ENCODE measurements around the gene LRRC4C.
"Not testable (repeated sequence)": the region's sequence is repeated elsewhere in the genome, so short reads cannot be mapped to it uniquely, and the experiment has no call there.

The LRRC4C gene

DNA sequence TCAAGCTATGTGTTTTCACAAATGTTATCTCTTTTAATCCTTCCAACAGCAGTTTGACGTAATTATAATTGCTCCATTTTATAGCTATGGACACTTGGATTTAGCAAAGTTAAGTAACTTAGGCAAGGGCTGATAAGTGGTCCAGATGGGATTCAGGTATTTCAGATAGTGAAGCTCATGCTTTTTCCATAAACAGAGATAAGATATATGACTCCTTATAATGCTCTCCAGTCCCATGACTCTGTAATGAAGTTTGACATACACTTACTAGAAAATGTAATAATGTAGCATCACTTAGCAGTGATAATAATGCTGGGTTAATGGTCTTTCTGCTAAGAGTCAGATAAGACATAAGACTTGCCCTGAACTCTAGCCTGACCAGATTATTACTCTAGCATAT is 892.1 kb downstream of the LRRC4C start:
- no peak for DNase-seq (ENCODE audit: low read depth in 1 of 2, low spot score in 1 of 2)
- TF ChIP-seq JUND (IDR thresholded peaks at IDR 0.05; ENCODE audit: low read depth), result no peak
- in situ Hi-C loops (cut with HindIII; ENCODE audit: low pct_unique_long_range_greater_than_20kb, low sequenced_read_pairs), result no loop called here

DNA sequence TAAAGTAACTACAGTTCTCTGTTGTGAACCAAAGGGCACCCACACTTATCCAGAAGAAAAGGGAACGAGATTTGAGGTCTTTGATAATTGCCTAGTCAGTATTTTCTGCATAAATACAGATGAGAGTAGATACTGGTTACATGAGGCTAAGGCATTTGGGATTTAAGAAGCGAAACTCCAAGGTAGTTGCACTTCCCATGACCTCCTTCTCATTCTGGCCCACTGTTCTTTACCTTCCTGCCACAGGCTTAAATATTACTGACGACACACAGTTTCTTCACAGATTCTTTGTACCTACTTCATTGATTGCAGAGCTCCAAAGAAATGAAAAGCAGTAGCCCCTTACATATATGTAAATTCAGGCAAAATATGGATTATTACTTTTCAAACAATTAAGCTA is 915.3 kb downstream of the LRRC4C start:
- TF ChIP-seq JUND (IDR thresholded peaks at IDR 0.05; ENCODE audit: low read depth), result no peak
- no peak for DNase-seq (ENCODE audit: low read depth in 1 of 2, low spot score in 1 of 2)
- in situ Hi-C loops (cut with HindIII; ENCODE audit: low pct_unique_long_range_greater_than_20kb, low sequenced_read_pairs), result no loop called here

DNA sequence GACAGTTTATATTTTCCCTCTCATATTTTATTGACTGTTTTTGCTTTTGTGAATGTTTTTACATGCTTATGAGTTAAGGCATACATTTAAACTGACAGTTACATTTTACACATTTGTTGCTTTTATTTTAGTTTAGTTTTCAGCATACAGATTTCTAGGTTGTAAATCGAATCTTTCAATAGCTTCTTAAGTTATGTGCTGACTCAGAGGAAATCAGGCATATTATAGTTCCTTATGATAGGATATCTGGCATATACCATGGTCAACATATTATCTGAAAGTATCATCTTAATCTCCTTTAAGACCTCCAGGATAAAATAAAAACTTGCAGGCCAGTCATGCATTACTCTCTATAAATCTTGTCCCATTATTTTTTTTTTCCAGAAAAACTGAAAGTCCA is 916.6 kb downstream of the LRRC4C start:
- TF ChIP-seq JUND (IDR thresholded peaks at IDR 0.05; ENCODE audit: low read depth), result no peak
- in situ Hi-C loops (cut with HindIII; ENCODE audit: low pct_unique_long_range_greater_than_20kb, low sequenced_read_pairs), result no loop called here
- DNase-seq (ENCODE audit: low read depth in 1 of 2, low spot score in 1 of 2), result no peak

DNA sequence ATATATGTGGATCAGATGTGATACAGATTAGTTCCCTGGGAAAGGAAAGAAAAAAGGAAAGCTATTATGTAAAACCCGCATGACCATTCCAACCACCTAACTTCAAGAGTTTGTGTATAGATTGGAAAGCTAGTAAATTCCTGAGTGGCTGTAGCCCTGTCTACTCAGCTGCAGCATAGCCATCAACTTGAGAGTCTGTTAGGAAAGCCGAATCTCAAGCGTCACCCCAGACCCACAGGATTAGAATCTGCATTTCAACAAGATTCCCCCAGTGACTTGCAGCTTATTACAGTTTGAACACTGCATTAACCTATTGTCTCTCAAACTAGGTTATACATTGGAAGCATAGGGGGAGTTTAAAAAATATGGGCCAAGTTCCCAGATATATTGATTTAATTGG is 921.7 kb downstream of the LRRC4C start:
- in situ Hi-C loops (cut with HindIII; ENCODE audit: low pct_unique_long_range_greater_than_20kb, low sequenced_read_pairs), result no loop called here
- TF ChIP-seq JUND (IDR thresholded peaks at IDR 0.05; ENCODE audit: low read depth), result no peak

DNA sequence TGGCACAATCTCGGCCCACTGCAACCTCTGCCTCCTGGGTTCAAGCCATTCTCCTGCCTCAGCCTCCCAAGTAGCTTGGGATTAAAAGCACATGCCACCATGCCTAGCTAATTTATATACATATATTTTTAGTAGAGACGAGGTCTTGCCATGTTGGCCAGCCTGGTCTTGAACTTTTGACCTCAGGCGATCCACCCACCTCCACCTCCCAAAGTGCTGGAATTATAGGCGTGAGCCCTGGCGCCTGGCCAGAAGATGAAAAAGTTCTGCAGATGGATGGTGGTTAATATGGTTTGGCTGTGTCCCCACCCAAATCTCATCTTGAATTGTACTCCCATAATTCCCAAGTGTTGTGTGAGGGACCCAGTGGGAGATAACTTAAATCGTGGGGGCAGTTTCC is 937.4 kb downstream of the LRRC4C start:
- in situ Hi-C loops (cut with HindIII; ENCODE audit: low pct_unique_long_range_greater_than_20kb, low sequenced_read_pairs); DNase-seq (ENCODE audit: low read depth in 1 of 2, low spot score in 1 of 2): not testable (repeated sequence)

More for the DNA sequence above, 921.7 kb downstream of the LRRC4C start:
- no peak for DNase-seq (ENCODE audit: low read depth in 1 of 2, low spot score in 1 of 2)

DNA sequence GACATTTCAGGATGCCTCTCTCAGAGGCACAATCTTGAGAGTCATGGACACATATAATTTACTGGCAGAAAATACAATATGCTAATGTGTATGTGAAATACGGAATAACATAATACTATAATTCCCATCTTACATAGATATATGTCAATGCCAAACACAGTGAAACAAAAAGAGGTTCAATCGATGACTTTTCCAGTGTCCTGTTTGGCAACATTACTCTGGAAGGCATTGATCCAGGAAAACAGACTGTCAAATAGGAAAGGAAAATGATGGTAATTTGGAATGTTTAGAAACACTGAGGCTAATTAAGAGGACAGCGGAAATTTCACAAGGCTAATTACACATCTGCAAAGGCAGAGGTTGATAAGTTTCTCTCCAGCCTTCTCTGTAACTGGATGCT is 942.3 kb downstream of the LRRC4C start:
- no peak for DNase-seq (ENCODE audit: low read depth in 1 of 2, low spot score in 1 of 2)
- in situ Hi-C loops (cut with HindIII; ENCODE audit: low pct_unique_long_range_greater_than_20kb, low sequenced_read_pairs), result no loop called here
- no peak for TF ChIP-seq JUND (IDR thresholded peaks at IDR 0.05; ENCODE audit: low read depth)

DNA sequence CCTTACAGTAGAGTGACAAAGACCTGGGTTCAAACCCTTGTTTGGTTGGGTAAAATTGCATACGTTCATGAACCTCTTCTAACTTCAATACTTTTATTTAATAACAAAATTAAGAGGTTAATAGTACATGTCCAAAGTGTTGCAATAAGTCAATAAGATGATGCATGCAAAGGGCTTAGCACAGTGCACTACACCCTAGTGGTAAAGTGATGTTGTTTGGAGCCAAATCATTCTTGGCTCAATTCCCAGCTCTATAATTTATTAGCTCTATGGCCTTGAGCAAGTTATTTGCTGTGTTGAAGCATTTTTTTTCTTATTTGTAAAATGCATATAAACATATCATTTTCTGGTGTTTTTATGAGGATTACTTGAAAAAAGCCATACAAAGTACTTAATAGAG is 945.3 kb downstream of the LRRC4C start:
- TF ChIP-seq JUND (IDR thresholded peaks at IDR 0.05; ENCODE audit: low read depth), result no peak
- DNase-seq (ENCODE audit: low read depth in 1 of 2, low spot score in 1 of 2), result peak in 1 of 2 experiments; percentile 27
- in situ Hi-C loops (cut with HindIII; ENCODE audit: low pct_unique_long_range_greater_than_20kb, low sequenced_read_pairs), result no loop called here

DNA sequence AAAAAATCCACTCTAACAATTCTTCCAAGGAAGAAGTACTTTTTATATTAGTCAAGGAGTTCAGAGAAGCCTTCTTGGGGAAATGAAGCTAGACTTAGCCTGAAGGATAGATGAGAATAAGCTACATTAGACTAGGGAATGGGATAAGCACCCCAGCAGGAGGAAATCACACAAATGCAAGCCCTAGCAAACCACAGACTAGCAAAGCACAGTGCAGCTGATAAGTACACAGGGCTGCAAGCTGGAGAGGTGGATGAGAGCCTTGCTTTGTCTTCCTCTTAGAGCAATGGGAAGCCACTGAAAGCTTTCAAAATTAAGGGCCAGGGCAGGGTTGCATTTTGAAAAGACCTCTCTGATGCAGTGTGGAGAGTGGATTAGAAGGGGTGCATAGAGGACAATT is 946.2 kb downstream of the LRRC4C start:
- in situ Hi-C loops (cut with HindIII; ENCODE audit: low pct_unique_long_range_greater_than_20kb, low sequenced_read_pairs), result no loop called here
- DNase-seq (ENCODE audit: low read depth in 1 of 2, low spot score in 1 of 2), result peak in 1 of 2 experiments; percentile 6
- no peak for TF ChIP-seq JUND (IDR thresholded peaks at IDR 0.05; ENCODE audit: low read depth)

DNA sequence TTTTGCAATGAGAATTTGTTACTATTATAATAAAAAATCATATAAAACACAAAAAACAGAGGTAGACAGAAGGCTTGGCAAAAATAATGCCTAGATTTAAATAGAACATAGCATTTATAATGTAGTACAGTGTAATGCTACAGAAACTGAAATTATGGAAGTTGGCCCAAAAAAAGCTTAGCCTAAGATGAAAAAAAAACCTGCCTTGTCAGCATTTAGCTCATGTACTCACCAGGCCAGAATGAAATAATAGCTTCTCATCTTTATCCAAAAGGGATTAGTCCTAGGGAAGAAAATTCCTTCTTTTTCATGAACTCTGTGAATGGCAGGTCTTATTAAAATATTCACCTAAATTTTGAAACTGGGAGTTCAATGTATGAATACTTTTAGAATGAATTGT is 951.1 kb downstream of the LRRC4C start:
- in situ Hi-C loops (cut with HindIII; ENCODE audit: low pct_unique_long_range_greater_than_20kb, low sequenced_read_pairs), result no loop called here
- no peak for DNase-seq (ENCODE audit: low read depth in 1 of 2, low spot score in 1 of 2)
- no peak for TF ChIP-seq JUND (IDR thresholded peaks at IDR 0.05; ENCODE audit: low read depth)

DNA sequence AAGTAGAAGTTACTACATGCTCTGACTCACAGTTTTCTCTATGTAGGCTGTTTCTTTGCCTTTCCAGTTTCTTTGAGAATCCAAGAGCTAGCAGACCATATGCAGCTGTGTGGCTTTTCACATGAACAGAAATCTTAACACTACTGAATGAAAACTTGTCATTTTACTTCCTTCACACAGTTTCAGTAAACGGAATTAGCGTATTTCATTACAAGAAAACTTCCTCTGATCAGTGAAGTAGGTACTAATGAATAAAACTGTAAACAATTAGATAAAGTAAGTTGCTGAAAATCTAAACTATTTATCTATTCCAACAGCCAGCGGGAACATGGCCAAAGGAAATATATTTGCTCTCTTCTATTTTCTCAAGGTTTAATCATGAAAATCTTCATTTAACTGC is 953.2 kb downstream of the LRRC4C start:
- no peak for TF ChIP-seq JUND (IDR thresholded peaks at IDR 0.05; ENCODE audit: low read depth)
- in situ Hi-C loops (cut with HindIII; ENCODE audit: low pct_unique_long_range_greater_than_20kb, low sequenced_read_pairs), result no loop called here
- DNase-seq (ENCODE audit: low read depth in 1 of 2, low spot score in 1 of 2), result no peak

DNA sequence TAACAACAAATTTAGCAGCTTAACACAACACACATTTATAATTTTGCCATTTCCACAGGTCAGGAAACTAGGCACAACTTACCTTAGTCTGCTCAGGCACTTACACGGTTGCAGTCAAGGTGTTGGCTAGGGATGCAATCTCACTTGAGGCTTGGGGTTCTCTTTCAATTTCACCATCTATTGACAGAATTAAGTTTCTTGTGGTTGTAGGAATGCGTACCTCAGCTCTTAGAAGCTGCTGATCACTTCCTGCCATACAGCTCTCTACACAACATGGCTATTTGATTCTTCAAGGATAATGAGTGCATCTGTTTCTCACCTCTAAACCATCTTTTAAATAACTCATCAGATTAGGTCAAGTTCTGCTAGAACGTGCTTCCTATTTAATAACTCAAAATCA is 968.1 kb downstream of the LRRC4C start:
- in situ Hi-C loops (cut with HindIII; ENCODE audit: low pct_unique_long_range_greater_than_20kb, low sequenced_read_pairs), result no loop called here
- DNase-seq (ENCODE audit: low read depth in 1 of 2, low spot score in 1 of 2), result no peak
- no peak for TF ChIP-seq JUND (IDR thresholded peaks at IDR 0.05; ENCODE audit: low read depth)

DNA sequence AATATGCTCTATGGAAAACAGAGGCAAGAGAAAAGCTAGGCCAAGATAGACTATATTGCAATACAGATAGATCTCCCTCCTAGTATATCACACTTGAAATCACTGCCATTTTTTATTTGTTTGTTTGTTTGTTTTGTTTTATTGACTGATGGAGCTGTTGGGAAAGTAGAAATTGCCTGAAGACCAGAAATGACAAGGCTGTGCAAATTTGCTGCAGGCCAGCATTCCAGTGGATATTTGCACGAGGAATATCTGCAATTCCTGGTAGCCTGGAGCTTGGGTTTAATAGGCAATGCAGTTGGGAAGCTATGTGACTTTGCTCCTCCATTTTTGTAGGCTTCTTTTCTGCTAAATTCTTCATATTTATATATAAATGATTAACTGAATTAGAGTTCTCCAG is 991.7 kb downstream of the LRRC4C start:
- TF ChIP-seq JUND (IDR thresholded peaks at IDR 0.05; ENCODE audit: low read depth), result peak; percentile 93
- in situ Hi-C loops (cut with HindIII; ENCODE audit: low pct_unique_long_range_greater_than_20kb, low sequenced_read_pairs), result no loop called here

DNA sequence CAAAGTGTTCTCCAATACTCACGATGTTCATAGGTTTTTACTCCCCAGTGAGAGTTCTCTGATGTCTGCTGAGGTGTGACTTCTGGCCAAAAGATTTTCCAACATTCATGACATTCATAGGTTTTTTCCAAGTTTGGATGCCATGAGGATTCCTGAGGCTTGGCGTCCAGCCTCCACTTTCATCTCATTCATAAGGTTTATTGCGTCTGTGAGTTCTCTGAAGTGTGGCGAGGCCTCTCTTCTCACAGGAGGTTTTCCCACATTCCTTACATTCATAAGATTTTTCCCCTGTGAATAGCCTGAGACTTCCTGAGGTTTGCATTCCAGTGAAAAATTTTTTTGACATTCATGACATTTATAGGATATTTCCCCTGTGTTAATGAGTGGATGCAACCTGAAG is 1014.1 kb downstream of the LRRC4C start:
- no peak for TF ChIP-seq JUND (IDR thresholded peaks at IDR 0.05; ENCODE audit: low read depth)
- in situ Hi-C loops (cut with HindIII; ENCODE audit: low pct_unique_long_range_greater_than_20kb, low sequenced_read_pairs), result no loop called here
- peak in 1 of 2 experiments; percentile 26 for DNase-seq (ENCODE audit: low read depth in 1 of 2, low spot score in 1 of 2)

More for the DNA sequence above, 991.7 kb downstream of the LRRC4C start:
- DNase-seq (ENCODE audit: low read depth in 1 of 2, low spot score in 1 of 2), result peak; percentile 36 to 90

DNA sequence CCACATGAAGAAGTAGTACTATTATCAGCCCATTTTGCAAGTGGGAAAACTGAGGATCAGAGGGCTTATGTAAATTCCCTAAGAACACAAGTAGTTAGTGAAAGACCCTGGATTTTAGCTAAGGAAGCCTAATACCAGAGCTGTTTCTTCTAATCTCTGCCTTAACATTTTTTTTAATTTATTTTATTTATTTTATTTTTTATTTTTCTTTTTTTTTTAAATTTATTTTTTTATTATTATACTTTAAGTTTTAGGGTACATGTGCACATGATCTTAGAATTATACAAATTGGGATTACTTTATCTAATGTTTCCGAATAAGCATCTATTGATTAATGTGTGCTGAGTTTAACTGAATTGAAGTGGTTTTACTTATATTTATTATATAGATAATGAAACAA is 1015.3 kb downstream of the LRRC4C start:
- no peak for TF ChIP-seq JUND (IDR thresholded peaks at IDR 0.05; ENCODE audit: low read depth)
- no peak for DNase-seq (ENCODE audit: low read depth in 1 of 2, low spot score in 1 of 2)
- in situ Hi-C loops (cut with HindIII; ENCODE audit: low pct_unique_long_range_greater_than_20kb, low sequenced_read_pairs), result no loop called here

All from T47D (cell line).